Mononuclear cell (primary cell): Measurements from ENCODE around the gene MED10. TPM values are rescaled to one million over a fixed set of nuclear protein-coding genes. Genes with fewer than 3 reads are reported as not detected.

Experiments
- H3K27me3 ChIP-seq: 2 replicates; pipeline ENCODE4 v1.6.0; 2011; ENCODE audit warnings: low read length, control low read depth; ENCODE audit not compliant: insufficient read depth
- H3K4me1 ChIP-seq: 2 replicates; pipeline ENCODE4 v1.5.1; 2011; ENCODE audit warnings: mild to moderate bottlenecking, low read length, control low read depth; ENCODE audit not compliant: insufficient read depth
- H3K4me3 ChIP-seq: 2 replicates; pipeline ENCODE4 v1.5.1; 2011; ENCODE audit warnings: mild to moderate bottlenecking, low read length, moderate library complexity
- H3K9me3 ChIP-seq: 2 replicates; pipeline ENCODE4 v1.5.1; 2011; ENCODE audit warnings: low read depth, mild to moderate bottlenecking, control low read depth, low read length
- total RNA-seq: library from RNA; depleted of rRNA; stranded (reverse); fragments of >200 nt; gene quantifications from one replicate; pipeline ENCODE4 v1.2.3, GENCODE V29; 2012

The MED10 gene
- total RNA-seq, 1 donor: 32.6 TPM

DNA sequence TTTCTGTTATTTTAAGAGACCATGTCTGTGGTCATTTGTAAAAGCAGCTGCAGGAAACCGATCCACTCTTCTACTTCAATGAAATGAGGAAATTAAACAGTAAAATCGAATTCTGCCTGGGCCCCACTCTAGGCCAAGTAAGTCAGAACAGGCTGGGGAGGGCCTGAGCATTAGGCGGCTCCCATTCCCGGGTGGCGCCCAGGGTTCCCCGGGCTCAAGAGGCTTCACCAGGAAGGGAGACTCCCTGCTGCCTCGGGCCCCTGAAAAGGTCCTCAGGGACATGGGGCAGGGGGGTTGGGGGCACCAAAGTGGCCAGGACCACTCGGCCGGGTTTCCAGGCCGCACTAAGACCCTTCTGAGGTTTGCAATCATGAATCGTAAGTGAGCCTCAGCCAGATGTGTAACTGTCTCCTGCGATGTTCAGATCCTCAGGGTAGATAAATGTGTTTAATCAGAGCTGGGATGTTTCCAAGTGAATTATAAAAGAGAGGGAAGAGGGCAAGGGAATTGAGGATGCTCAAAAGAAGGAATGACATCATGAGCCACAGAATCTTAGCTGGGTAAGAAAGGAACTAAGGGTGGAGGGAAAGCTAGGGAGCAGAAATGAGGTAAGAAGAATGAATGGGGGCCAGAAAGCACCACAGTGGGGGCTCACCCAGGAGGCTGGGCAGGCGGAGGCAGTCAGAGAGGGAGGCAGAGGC, 24.6 kb downstream of the MED10 start:
- Histone ChIP-seq H3K27me3 (no peaks in the 10 kb centered on the region), H3K9me3 (no peaks in the 10 kb centered on the region), H3K4me1 (no peaks in the 10 kb centered on the region), H3K4me3 (no peak overlapping the region)

- Histone ChIP-seq H3K27me3 (no peaks in the 10 kb centered on the region), H3K9me3 (no peaks in the 10 kb centered on the region), H3K4me1 (no peaks in the 10 kb centered on the region), H3K4me3 (no peak overlapping the region)
Observed at GRCh38 chr5:6350277-6351090, 27.9 kb downstream of the MED10 start.

DNA sequence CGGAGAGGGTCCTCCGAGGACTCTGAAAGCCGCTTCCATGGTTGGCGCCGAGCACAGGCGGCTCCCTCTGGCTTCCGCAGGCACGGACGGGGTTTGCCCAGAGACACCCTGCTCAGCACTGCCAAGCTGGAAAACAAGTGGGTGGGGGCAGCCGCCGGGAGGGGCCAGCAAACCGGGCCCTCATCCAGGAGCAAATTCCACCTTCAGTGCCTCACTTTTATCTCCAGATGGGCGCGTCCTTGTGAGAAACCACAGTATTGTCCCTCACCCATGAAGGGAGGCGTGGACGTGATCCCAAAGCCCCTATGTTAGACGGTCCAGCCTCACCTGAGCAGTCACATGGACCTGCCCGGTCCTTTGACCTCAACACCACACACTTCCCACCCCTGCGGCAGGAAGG, 29.0 kb downstream of the MED10 start:
- Histone ChIP-seq H3K27me3 (no peaks in the 10 kb centered on the region), H3K4me3 (no peak overlapping the region), H3K9me3 (no peaks in the 10 kb centered on the region), H3K4me1 (no peaks in the 10 kb centered on the region)

DNA sequence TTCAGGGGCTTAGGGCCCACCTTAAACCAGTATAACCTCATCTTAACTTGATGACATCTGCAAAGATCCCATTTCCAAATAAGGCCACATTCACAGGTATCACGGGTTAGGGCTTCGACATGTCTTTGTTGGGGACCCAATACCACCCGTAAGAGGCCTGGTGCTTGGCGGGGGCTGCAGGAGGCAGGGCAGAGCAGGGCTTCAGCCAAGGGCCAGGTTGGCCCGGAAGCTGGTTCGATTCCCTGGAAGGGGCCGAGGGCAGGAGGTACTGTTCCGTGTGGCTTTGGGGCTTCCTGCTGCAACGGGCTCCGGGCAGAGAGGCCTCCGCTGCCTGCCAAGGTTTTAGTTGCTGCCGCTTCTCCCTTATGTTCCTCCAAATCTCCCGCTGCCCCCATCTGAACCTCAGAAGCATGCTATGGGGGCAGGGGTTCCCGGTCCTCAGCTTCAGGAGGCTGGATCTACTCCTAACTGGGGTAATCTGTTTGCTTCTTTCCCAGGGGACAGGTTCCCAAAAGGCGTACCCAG, 29.8 kb downstream of the MED10 start:
- Histone ChIP-seq H3K27me3 (no peaks in the 10 kb centered on the region), H3K9me3 (no peaks in the 10 kb centered on the region), H3K4me1 (no peaks in the 10 kb centered on the region), H3K4me3 (no peak overlapping the region)

DNA sequence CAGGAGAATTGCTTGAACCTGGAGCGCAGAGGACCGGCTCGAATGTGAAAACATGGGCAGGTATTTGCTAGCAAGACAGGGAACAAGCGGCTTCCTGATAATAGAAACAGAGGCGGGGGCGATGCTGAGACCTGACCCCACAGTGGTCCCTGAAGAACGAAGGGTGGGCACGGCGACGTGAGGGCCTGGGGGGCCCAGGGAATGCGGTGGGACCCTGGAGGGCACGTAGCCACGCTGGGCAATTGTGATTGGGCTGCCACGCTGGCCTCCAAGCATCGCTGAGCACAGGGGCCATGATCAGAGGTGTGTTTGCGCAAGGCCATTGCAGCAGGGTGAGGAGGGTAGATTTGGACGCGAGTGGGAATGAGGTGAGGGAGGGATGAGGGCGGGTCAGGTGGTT, 30.7 kb downstream of the MED10 start:
- no peaks in the 10 kb centered on the region for H3K4me1 ChIP-seq
- no peaks in the 10 kb centered on the region for H3K9me3 ChIP-seq
- H3K4me3 ChIP-seq: no peak overlapping the region
- no peaks in the 10 kb centered on the region for H3K27me3 ChIP-seq

DNA sequence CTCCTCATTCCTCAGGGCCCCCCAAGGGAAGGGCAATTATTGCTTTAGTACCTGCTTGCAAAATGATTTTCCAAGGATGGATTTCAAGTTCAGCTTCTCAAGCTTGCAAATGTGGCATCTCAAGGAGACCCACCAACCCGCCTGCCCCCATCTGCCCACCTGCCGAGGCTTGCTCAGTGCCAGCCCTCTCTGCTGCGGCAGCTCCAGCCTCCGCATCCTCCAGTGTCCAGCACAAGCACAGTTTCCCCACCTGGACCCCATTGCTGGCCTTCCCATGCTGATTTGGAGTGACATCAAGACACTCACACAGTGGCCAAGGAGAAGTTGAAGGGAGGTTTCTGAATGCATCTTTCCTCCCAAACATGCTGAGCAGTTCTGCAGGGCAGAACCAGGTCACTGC, 31.2 kb downstream of the MED10 start:
- no peaks in the 10 kb centered on the region for H3K9me3 ChIP-seq
- H3K4me3 ChIP-seq: no peak overlapping the region
- no peaks in the 10 kb centered on the region for H3K27me3 ChIP-seq
- H3K4me1 ChIP-seq: no peaks in the 10 kb centered on the region

DNA sequence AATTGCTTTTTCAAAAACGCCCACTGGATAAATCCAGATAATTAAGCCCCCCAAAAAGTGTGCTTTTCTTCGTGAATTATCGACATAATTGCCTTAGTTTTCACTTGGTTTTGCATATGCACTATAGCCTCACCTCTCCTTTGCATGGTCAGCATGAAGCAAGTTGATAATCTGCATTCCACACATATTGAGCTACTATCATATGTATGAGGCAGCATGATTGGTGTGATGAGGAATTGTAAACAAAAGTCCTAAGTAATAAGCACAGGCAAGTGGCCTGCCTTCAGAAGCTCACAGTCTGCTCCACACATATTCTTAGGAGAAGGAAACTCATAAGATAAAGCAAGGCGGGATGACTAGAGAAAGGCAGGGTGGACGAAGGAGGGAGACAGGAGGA, 33.8 kb downstream of the MED10 start:
- Histone ChIP-seq H3K9me3 (no peaks in the 10 kb centered on the region), H3K27me3 (no peaks in the 10 kb centered on the region), H3K4me3 (no peak overlapping the region), H3K4me1 (no peaks in the 10 kb centered on the region)

DNA sequence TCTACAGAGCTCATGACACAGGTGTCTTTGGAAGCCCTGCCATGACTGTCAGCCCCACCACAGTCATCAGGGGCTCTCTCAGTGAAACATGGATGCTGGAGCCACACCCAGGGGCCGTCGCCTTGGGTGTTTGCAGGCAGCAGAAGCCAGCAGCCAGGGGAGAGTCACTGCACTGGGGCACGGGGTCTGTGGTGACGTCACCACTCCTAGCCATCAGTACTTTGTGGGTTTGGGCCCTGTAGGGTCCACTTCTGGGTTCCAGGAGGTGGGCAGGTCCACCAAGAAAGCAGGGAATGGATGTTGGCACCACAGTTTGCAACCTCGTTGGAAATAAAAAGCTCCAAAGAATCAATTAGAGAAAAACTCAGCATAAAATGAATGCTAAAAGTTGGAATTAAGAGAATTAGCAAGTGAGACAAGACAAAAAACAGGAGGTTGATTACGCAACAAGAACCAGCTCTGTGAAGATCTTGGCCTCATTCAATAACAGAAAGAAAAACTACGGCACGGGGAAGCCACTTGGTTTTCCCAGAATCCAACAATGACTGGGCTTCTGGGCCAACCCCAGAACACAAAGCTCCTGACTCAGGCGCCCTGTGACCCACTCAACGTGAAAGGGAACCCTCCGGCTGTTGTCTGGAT, 34.3 kb downstream of the MED10 start:
- Histone ChIP-seq H3K9me3 (no peaks in the 10 kb centered on the region), H3K4me3 (no peak overlapping the region), H3K27me3 (no peaks in the 10 kb centered on the region), H3K4me1 (no peaks in the 10 kb centered on the region)

DNA sequence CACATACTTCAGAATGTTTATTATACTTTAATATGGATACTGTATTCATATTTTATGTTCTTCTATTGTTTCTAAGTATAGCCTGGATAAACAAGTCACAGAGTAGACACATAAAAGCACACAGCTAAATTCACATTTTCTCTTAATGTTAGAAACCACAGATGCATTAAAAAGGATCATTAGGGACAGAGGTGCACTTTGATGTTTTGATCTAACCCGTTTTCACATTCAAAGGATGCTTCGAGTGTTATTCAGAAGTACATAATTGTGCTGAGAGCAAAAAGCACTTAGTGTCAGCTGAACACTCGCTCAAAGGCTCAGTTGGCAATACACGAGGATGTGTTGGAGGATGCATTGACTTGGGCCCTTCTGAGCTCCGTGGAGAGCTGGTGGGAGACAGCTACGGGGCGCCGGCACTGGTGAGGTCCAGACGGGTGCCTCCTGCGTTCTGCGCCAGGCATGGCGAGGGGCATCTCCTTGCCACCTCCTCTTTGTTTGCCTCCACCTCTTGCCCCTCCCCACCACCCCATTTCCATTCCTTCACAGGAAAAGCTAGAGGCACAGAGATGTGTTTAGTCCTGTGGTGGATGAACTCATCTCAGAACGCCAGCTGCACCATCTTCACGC, 35.5 kb downstream of the MED10 start:
- no peaks in the 10 kb centered on the region for H3K4me1 ChIP-seq
- H3K4me3 ChIP-seq: no peak overlapping the region
- no peaks in the 10 kb centered on the region for H3K9me3 ChIP-seq
- no peaks in the 10 kb centered on the region for H3K27me3 ChIP-seq

GRCh38 chr5:6340100-6340499, 38.2 kb downstream of the MED10 start:
- no peaks in the 10 kb centered on the region for H3K4me1 ChIP-seq
- H3K27me3 ChIP-seq: no peaks in the 10 kb centered on the region
- H3K4me3 ChIP-seq: no peak overlapping the region
- H3K9me3 ChIP-seq: no peaks in the 10 kb centered on the region

DNA sequence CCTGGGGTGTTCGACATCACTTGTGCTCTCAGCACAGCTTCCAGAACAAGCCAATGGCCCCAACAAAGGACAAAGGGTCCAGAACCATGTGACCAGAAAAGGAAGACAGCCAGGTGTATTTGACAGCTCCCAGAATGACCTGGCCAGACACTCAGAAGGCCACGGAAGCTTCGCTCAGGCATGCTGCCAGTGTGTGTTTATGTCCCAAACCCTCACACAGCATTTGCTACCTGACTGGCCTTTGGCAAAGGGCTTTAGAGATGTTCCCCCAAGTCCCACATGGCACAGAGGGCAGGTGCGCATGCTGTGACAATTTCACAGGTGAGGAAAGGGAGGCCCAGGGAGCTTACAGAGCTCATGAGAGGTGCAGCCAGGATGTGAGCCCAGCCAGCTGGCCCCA, 39.5 kb downstream of the MED10 start:
- Histone ChIP-seq H3K4me3 (no peak overlapping the region), H3K27me3 (no peaks in the 10 kb centered on the region), H3K9me3 (no peaks in the 10 kb centered on the region), H3K4me1 (no peaks in the 10 kb centered on the region)

DNA sequence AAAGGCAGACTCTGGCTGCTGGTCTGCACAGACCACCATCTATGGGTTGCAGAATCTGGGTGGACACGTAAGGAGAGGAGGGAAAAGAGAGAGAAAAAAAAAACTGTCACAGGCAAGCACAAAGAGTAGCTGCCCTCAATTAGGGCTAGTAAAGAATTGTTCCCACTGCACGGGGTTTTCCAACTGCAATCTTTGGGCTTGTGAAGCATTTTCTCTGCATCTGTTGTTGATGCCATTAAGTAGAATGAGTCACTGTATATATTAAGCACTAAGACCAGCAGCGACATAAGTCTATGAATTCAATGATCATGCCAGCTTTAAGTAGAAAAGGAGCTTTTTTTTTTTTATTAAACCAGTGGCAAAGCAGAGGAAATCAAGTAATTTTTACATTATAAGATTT, 40.2 kb downstream of the MED10 start:
- Histone ChIP-seq H3K9me3 (no peaks in the 10 kb centered on the region), H3K27me3 (no peaks in the 10 kb centered on the region), H3K4me3 (no peak overlapping the region), H3K4me1 (no peaks in the 10 kb centered on the region)

GRCh38 chr5:6333182-6333905, 45.0 kb downstream of the MED10 start:
- Histone ChIP-seq H3K4me1 (no peaks in the 10 kb centered on the region), H3K9me3 (no peaks in the 10 kb centered on the region), H3K4me3 (no peak overlapping the region), H3K27me3 (no peaks in the 10 kb centered on the region)

- Histone ChIP-seq H3K9me3 (no peaks in the 10 kb centered on the region), H3K4me1 (no peaks in the 10 kb centered on the region), H3K4me3 (no peak overlapping the region), H3K27me3 (no peaks in the 10 kb centered on the region)
Observed at GRCh38 chr5:6328173-6328572, 50.2 kb downstream of the MED10 start.
